ENCODE data around the gene TMEM31.
"Not testable (repeated sequence)": the region's sequence is repeated elsewhere in the genome, so short reads cannot be mapped to it uniquely, and the experiment has no call there.

Gene TMEM31

DNA sequence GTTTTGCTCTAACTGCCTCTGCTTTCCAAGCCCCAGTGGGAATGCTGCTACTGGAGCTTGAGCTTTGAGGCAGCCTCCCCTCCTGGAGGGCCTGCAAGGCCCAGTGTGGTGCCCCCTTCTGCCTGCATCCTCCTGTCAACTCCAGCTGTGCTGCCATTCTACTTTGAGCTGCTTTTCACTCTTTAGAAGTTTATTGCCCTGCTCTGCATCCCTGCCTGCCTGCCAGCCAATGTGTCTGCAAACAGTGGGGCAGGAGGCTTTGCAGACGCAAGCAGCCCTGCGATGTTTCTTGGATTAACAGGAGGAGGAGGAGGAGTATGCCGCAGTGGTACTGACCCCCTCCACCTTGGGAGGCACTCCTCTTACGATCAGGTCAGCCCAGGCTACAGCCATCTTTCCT is 16.4 kb downstream of the TMEM31 start:
- DNase-seq: no peak

GRCh38 chrX:103729015-103729414 is 18.3 kb downstream of the TMEM31 start:
- DNase-seq: no peak

- DNase-seq: no peak
These were observed 19.6 kb downstream of the TMEM31 start for GRCh38 chrX:103730147-103730795.

GRCh38 chrX:103730796-103731493 is 20.2 kb downstream of the TMEM31 start:
- DNase-seq: no peak

DNA sequence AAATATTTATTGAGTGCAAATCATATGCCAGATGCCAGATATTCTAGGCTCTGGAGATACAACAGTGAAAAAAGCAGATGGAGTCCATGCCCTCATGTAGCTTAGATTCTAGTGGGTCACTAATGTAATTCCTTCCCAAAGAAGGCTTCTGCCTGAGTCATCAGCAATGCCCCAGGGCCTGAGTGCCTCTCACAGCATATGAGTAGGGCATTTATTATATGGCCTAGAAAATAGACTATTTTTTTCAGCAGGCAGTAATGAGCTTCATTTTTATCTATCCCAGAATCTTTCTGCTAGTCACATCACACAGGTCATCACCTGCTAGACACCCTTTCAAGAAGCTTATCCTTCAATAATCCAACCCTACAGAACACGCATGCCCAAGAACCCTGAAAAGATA is 22.3 kb downstream of the TMEM31 start:
- DNase-seq: no peak

DNA sequence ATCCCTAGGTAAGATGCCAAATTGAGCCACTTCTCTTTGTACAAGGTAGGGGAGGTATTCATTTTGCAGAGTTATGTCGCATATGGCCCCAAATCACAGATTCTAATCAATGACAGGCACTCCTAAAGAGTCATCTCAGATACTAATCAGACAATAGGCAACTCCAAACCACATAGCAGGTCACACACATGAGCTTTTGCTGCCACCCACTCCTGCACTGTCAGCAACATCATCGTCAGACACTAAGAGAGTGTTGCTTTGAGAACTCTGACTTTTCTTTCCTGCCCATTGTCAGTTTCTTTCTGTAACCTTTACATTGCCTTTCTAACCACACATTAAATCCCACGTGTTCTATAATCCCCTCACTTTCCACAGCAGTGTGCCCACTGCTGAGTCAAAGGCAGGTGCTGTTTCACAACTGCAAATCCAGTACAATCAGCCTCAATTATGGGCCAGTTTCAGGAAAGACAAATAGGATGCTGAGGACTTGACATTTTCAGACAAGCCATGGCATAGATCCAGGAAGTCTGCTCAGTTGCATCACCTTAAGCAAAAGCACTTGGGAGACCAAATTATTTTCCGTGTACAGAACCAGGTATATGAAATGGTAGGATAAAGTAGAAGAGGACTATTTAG is 23.5 kb downstream of the TMEM31 start:
- no peak for DNase-seq

- no peak for DNase-seq
These were observed 27.0 kb downstream of the TMEM31 start for GRCh38 chrX:103737696-103738095.

- no peak for DNase-seq
These were observed 28.7 kb downstream of the TMEM31 start for GRCh38 chrX:103739421-103739820.

- DNase-seq: no peak
These were observed 31.2 kb downstream of the TMEM31 start for GRCh38 chrX:103741879-103742278.

DNA sequence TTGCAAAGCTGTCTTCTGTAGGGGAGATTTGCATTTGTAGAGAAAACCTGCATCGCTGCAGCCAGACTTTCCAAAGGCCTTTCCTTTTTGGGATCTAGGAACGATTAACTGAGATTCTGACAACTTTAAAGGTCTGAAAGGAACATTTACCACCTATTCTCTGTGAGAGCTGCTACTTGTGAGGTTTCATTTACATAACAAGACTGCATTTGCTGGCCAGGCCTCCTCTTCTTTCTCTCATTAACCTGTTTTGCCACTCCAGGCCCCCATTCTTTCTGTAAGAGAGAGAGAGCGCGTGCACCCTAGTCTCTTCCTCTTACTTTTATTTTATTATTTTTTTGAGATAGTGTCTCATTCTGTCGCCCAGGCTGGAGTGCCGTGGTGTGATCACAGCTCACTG is 31.6 kb downstream of the TMEM31 start:
- no peak for DNase-seq

DNA sequence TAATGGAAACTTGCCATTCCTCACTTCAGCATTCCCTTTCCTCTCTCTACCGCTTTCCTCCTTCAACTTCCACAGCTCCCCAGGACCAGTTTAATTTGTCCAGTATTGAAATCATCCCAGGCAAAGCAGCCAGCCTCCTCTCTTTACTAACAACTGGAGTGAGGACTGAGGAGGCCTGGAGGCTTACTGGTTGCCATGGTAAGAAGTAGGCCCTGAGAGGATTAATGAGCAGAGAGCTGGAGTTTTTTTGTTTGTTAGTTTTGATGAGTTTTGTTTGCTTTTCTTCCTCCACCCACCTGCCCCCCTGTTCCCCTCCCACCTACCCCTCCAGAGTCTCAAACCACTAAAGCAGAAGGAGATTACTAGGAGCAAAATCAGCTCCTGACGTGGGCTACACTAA is 36.5 kb downstream of the TMEM31 start:
- DNase-seq: no peak

GRCh38 chrX:103754401-103754800 is 43.7 kb downstream of the TMEM31 start:
- DNase-seq: no peak

- no peak for DNase-seq
These were observed 46.0 kb downstream of the TMEM31 start for GRCh38 chrX:103756736-103757135.

GRCh38 chrX:103758555-103758954 is 47.8 kb downstream of the TMEM31 start:
- DNase-seq: no peak

DNA sequence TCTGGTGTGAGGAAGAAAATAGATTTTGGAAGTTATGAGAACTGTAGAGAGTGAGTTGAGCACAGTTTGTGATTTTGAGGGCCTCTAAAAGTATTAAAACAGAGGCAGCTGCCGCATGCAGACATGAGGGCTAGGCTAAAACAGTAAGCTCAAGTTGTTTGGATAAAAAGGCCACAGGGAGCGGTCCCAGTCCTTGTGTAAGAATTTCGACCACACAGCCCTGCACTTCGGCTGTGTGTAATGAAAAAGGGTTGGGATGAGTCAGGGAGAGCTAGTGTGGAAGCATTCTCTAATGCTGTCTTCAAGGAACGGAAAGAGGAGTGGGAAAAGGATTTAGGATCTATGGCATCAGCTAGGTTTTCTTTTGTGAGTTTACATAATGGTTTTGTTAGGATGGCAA is 52.8 kb downstream of the TMEM31 start:
- not testable (repeated sequence) for DNase-seq

Data from activated CD4-positive, alpha-beta T cell treated with anti-CD3 and anti-CD28 coated beads, Interleukin-2, amount 50 U/mL, for 1 hour (primary cell).